IMR-90 (cell line): ENCODE results near the gene RHOBTB3.

Experiments used
- BHLHE40 ChIP-seq: fragments of 150-350 bp; IDR thresholded peaks from 2 replicates; pipeline ENCODE4 v1.6.1; 2016; ENCODE audit warnings: mild to moderate bottlenecking, low read depth, low read length
- CEBPB ChIP-seq: IDR thresholded peaks from 2 replicates; pipeline ENCODE4 v1.6.1; 2012; ENCODE audit warnings: low read depth, low read length, improper control_type of control experiment
- CHD1 ChIP-seq: IDR thresholded peaks from 2 replicates; pipeline ENCODE4 v1.6.1; 2012; ENCODE audit warnings: low read depth, low read length, improper control_type of control experiment
- ELK1 ChIP-seq: fragments of 150-350 bp; IDR thresholded peaks from 2 replicates; pipeline ENCODE4 v1.6.1; 2016; ENCODE audit warnings: low read depth, mild to moderate bottlenecking, low read length, moderate library complexity, borderline replicate concordance
- MXI1 ChIP-seq: IDR thresholded peaks from 2 replicates; pipeline ENCODE4 v1.6.1; 2012; ENCODE audit warnings: low read depth, mild to moderate bottlenecking, low read length, moderate library complexity, borderline replicate concordance
- NFE2L2 ChIP-seq: fragments of 150-350 bp; IDR thresholded peaks from 2 replicates; pipeline ENCODE4 v1.6.1; 2016; ENCODE audit warnings: low read depth, mild to moderate bottlenecking, low read length
- POLR2A ChIP-seq: IDR thresholded peaks from 2 replicates; pipeline ENCODE4 v1.6.1; 2012; ENCODE audit warnings: mild to moderate bottlenecking, low read depth, low read length
- RAD21 ChIP-seq: IDR thresholded peaks from 2 replicates; pipeline ENCODE4 v1.6.1; 2012; ENCODE audit warnings: low read length, improper control_type of control experiment
- RCOR1 ChIP-seq: IDR thresholded peaks from 2 replicates; pipeline ENCODE4 v1.6.1; 2012; ENCODE audit warnings: mild to moderate bottlenecking, low read length, improper control_type of control experiment; ENCODE audit not compliant: insufficient replicate concordance
- RFX5 ChIP-seq: IDR thresholded peaks from 2 replicates; pipeline ENCODE4 v1.8.0; 2012; ENCODE audit warnings: low read depth, mild to moderate bottlenecking, low read length, moderate library complexity
- SMC3 ChIP-seq: fragments of 150-350 bp; IDR thresholded peaks from 2 replicates; pipeline ENCODE4 v1.6.1; 2016; ENCODE audit warnings: low read depth, mild to moderate bottlenecking, antibody characterized with exemption, low read length, moderate library complexity
- TF ChIP-seq, protein P1 (sequence below): conservative IDR thresholded peaks from 2 replicates; pipeline ENCODE4 v1.5.1; 2012; ENCODE audit warnings: mild to moderate bottlenecking, low read depth, low read length, improper control_type of control experiment
- TF ChIP-seq, protein P2 (sequence below): fragments of 150-350 bp; IDR thresholded peaks from 2 replicates; pipeline ENCODE4 v1.6.1; 2017; ENCODE audit warnings: mild to moderate bottlenecking, antibody characterized with exemption, low read length, low read depth

DNA sequence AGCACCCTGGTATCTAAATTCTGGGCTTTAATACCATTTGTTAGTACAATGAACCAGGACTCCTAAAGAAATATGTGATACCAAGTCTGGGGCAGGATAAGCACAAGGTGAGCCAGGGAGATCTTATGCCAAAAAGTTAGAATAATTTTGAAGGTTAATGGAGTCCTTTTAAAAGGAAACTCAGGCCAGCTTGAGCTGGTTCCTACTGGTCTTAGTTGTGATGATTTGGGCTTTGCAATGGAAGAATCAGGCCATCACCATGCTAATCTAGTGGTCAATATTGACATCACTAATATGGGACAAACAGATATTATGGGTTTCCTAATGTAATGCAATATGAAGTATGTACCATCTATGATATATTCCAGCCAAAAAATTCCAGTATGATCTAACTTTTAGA is 40.8 kb upstream of the RHOBTB3 start:
- TF ChIP-seq, protein P1, sequence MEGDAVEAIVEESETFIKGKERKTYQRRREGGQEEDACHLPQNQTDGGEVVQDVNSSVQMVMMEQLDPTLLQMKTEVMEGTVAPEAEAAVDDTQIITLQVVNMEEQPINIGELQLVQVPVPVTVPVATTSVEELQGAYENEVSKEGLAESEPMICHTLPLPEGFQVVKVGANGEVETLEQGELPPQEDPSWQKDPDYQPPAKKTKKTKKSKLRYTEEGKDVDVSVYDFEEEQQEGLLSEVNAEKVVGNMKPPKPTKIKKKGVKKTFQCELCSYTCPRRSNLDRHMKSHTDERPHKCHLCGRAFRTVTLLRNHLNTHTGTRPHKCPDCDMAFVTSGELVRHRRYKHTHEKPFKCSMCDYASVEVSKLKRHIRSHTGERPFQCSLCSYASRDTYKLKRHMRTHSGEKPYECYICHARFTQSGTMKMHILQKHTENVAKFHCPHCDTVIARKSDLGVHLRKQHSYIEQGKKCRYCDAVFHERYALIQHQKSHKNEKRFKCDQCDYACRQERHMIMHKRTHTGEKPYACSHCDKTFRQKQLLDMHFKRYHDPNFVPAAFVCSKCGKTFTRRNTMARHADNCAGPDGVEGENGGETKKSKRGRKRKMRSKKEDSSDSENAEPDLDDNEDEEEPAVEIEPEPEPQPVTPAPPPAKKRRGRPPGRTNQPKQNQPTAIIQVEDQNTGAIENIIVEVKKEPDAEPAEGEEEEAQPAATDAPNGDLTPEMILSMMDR: no peak
- TF ChIP-seq CHD1: no peak
- TF ChIP-seq RFX5: no peak
- no peak for TF ChIP-seq POLR2A
- no peak for TF ChIP-seq NFE2L2
- TF ChIP-seq CEBPB: no peak
- TF ChIP-seq BHLHE40: no peak
- no peak for TF ChIP-seq RCOR1
- no peak for TF ChIP-seq RAD21
- no peak for TF ChIP-seq MXI1
- TF ChIP-seq SMC3: no peak
- TF ChIP-seq, protein P2, sequence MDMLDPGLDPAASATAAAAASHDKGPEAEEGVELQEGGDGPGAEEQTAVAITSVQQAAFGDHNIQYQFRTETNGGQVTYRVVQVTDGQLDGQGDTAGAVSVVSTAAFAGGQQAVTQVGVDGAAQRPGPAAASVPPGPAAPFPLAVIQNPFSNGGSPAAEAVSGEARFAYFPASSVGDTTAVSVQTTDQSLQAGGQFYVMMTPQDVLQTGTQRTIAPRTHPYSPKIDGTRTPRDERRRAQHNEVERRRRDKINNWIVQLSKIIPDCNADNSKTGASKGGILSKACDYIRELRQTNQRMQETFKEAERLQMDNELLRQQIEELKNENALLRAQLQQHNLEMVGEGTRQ: no peak
- TF ChIP-seq ELK1: no peak
